DMS153 (cell line): ENCODE results near the gene HAUS7.

Experiments
- DNase-seq: peaks from one replicate; lab custom pipeline; 2025; lab: John Stamatoyannopoulos, UW

HAUS7 gene

GRCh38 chrX:153455571-153455970 lies 14.8 kb downstream of the HAUS7 start:
- DNase-seq: no peak

DNA sequence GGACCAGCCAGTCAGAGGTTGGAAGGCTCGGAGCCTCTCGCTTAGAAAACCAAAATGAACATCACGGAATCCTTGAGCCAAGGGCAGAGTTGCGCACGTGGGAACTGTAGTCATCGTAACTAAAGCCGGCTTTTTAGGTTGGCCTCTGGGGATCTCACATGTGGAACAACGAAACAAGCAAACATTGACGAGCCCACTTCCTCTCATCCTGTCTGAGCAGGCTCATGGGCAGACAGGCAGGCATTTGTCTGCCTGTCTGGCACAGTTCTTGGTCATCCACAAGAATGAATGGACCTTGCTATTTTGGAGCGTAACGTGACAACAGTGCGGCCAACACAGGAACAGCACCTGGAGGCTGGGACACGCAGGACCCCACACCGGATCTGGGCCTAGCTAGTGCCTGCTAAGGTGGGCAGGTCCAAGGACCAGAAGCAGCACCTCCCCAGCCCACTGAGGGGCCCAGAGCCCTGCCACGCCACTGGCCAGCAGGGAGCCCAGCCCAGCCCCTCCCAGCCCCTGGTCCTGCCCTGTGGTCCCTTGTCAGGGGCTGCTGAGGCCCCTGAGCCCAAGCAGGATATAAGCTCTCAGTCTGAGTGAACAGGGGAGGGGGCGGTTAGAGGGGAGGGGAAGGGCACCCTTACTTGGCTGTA lies 15.3 kb downstream of the HAUS7 start:
- DNase-seq: no peak

DNA sequence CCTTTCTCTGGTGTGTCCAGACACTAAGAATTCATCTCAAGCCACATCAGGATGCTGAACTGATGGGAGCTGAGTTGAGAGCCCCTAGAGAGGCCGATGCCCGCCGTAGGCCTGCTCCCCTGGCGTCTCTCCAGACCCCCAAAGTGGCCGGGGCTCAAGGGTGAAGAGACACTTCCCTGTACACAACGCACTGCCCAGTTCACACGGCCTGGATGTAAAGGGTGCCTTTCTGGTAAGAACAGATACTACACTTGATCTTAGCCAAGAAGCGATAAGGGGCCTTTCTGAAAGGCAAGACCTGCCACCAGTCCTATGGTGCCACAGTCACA lies 19.5 kb downstream of the HAUS7 start:
- no peak for DNase-seq

- no peak for DNase-seq
Measured at GRCh38 chrX:153450114-153450948, 20.0 kb downstream of the HAUS7 start.

DNA sequence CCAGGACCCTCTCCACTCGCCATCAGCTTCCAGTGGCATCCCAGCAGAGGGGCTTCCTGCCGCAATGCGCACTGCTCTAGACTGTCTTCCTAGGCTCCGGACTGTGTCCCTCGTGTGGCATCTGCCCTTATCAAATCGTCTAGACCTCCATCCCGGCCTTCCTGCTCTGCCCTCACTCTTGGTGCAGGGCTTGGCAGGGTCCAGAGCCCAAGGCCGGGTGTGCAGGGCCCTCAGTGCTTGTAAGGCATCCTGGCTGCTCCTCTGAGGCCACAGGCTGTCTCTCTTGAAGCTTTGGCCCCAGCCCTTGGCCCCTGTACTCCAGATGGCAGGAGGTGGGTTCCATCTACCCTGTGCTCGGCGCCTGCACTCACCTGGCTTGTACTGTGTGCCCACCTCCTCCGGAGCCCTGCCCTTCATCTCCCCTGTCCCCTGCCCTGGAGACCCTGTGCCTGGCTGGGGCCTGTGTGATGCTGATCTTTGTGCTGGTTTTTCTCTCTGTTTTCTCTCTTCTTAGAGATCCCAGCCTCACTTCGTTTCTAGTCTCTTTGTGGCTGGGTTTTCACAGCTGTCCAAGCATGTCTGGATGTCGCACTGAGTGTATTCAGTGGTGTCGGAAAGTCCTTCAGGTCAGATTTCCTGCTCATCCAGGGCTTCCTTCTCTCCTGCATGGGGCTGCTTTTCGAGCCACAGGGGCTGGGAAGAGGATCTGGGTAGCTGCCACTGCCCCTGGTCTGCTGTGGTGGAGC lies 20.8 kb downstream of the HAUS7 start:
- no peak for DNase-seq

DNA sequence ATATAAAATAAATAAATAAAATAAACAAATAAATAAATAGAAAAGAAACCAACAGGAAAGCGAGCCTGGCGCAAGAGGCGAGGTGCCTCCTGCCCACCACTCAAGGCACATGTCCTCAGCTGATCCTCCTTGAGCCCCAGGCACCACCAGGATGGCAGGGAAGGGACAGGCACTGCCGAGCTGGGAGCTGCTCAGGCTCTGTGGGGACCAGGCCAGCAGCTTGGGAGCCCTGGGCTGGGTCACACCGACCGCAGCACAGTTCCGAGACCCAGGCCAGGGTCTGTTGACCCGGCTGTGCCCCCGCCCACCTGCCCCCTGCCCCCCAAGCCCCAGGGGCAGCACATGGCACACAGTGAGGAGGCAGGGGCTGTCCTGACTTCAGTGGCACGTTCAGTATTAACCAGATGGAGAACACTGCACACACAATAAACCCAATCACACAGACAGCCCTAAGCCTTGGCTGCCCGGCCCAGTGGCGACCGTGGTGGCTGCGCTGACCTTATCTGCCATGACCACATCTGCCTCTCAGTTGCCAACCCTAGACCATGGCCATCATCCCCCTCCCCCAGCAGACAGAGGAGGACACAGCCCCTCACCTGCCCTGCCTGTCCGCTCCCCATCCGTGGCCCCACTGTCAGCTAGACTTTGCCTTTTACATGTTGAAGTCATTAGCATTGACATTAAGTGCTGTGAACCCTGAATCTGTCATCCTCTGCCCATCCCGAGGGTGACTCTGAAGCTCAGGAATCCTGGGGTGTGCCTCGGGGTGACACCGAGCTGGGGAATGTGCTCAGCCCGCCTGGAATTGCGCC lies 21.6 kb downstream of the HAUS7 start:
- DNase-seq: no peak

- DNase-seq: no peak
Measured at GRCh38 chrX:153447581-153447960, 22.8 kb downstream of the HAUS7 start.

DNA sequence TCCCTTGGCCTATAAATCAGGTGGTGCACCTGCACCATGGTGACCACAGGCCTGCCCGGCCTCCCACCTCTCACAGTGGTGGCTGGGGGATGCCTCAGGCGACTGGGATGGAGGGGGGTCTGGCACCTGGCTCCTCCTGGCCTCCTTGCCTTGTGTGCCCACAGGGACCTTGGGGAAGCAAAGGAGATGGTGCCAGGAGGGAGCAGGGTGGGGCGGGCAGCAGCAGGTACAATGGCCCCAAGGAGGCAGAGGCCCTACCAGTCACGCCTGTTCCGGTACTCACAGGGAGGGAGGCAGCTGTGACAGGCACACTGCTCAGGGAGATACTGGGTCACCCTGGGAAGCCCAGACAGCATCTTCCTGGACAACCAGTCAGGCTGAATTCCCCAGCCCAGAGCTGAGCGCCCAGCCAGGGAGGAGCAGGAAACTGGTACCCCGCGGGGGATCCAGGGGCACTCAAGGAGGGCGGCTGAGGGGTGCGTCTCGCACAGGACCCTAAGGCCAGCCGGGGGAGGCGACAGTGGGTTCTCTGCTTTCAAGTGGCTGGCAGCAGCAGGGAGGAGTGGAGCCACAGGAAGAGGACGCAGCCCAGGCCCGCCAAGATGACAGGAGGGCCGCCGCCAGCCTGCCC lies 23.3 kb downstream of the HAUS7 start:
- no peak for DNase-seq

- DNase-seq: no peak
Measured at GRCh38 chrX:153446636-153446936, 23.8 kb downstream of the HAUS7 start.

GRCh38 chrX:153445856-153446635 lies 24.3 kb downstream of the HAUS7 start, which contains the start of gene TREX2:
Gene TREX2, minus strand, starts transcription at chrX:153446056. Its CDS starts 626 bp downstream, at chrX:153445430.
- DNase-seq: no peak

GRCh38 chrX:153445106-153445855 lies 25.1 kb downstream of the HAUS7 start:
- DNase-seq: no peak

- no peak for DNase-seq
Measured at GRCh38 chrX:153444333-153445011, 25.9 kb downstream of the HAUS7 start.

DNA sequence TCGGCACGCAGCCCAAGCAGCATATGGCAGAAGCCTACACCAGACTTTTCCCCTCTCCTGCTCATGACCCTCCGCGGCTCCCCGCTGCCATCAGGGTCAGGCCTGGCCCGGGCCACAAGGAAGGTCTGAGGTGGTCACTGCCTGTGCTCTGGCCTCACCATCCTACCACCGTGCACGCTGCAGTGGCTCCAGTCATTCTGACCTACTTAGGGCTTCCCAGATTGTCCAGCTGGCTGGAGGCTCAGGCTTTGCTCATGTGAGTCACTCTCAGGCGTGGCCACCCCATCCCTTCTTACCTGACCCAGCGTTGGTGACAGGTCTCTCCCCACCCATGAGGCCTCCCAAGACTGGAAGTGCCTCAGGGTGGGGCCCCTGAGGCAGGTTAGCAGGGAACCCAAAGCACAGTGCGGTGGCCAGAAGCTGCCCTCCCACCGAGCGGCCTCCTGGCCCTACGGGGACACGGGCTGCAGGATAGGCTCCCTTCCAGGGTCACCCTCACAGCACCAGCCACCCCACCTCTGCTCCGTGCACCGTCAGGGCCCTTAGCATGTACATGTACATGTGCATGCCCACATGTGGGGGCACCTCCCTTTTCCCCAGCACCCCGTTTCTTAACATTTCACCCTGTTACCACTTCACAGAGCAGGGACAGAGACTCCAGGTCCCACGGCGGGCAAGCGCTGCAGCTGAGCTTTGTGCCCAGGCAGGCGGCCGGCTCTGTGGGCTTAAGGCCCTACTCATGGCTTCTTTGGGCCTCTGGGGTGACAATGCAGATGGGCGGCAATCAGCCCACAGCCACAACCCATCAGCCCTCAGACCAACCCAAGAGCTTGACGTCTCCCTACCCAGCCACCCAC lies 26.7 kb downstream of the HAUS7 start:
- no peak for DNase-seq

DNA sequence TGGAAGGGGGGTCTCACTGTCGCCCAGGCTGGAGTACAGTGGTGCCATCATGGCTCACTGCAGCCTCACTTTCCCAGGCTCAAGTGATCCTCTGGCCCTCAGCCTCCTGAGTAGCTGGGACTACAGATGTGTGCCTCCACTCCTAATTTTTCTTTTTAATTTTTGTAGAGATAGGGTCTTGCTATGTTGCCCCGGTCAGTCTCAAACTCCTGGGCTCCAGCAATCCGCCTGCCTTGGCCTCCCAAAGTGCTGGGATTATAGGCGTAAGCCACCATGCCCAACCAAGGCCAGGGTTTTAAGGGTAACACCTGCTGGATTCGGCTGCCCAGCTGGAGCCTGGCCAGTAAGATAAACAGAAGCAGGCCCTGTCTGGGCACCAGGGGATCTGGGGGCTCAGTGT lies 27.9 kb downstream of the HAUS7 start:
- no peak for DNase-seq

DNA sequence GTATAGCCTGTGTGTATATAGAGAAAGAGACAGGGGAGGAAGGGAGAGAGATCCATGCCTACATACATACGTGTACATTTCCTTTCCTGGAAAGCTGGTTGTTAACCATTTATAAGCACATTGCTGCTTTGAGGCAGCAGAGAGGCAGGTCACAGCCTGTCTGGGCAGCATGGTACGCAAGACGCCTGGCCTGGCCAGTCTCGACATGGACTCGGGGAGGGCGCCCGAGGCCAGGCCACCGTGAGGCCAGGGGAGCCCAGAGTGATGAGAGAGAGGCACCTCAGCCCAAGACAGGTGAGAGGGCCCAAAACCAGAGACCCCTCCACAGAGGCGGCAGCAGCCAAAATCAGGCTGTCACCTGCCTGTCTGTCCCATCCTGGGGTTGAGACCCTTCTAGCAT lies 28.4 kb downstream of the HAUS7 start:
- DNase-seq: peak; percentile 10

DNA sequence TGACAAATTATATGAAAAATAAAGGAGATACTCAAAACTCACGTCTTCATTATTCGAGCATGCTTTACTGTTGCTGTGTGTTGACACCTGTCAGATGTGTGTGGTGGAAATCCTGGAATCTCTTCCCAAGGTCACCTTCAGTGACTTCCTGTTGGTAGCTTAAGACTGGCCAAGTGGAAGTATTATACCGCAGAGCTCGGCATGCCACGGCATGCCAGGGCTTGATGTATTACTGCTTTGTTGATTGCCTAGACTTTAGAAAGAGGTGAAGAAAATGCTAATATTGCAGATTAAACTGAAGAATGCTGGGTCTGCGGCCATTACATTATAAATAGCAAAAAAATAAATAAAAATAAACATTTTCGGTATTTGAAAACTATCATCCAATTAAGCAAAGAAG lies 29.1 kb downstream of the HAUS7 start:
- DNase-seq: peak; percentile 46

GRCh38 chrX:153440556-153441135 lies 29.7 kb downstream of the HAUS7 start:
- peak; percentile 40 for DNase-seq

GRCh38 chrX:153439977-153440376 lies 30.4 kb downstream of the HAUS7 start:
- DNase-seq: no peak
